H1 (cell line): ENCODE measurements around the gene OTUD1. TPM values are rescaled to one million over a fixed set of nuclear protein-coding genes. Genes with fewer than 3 reads are reported as not detected.

Experiments used
- CTCF ChIA-PET: fragments of 300-600 bp; sonication (Branson Sonifier 250); formaldehyde crosslinking; loops from one replicate; lab custom pipeline; 2021; ENCODE audit not compliant: partially characterized antibody; lab: Charles Lee
- POLR2A ChIA-PET: fragments of 300-600 bp; sonication (Branson Sonifier 250); formaldehyde crosslinking; loops from one replicate; lab custom pipeline; 2021; ENCODE audit warnings: inconsistent platforms; ENCODE audit not compliant: partially characterized antibody; lab: Charles Lee
- DNase-seq, 2 experiments: peaks; one replicate each; pipeline versions ENCODE4 v3.0.0 to v3.0.0-alpha.2; 2010 to 2022; ENCODE audit warnings: low spot score in 2 of 2, low read depth in 1 of 2, mixed read lengths in 1 of 2
- FAIRE-seq: peaks from 2 replicates; lab custom pipeline; 2011; peaks lifted over from hg19 to GRCh38; lab: Jason Lieb, UNC
- H2AFZ ChIP-seq: 2 replicates; pipeline ENCODE4 v1.8.1; 2012; ENCODE audit warnings: low read length, inconsistent platforms
- H2AK5ac ChIP-seq: 2 replicates; pipeline ENCODE4 v1.6.1; 2013; ENCODE audit warnings: low read depth, low read length
- H2BK120ac ChIP-seq: replicated peaks from 2 replicates; pipeline ENCODE3; 2013; ENCODE audit warnings: low read depth, low read length, inconsistent platforms
- H2BK12ac ChIP-seq: 2 replicates; pipeline ENCODE4 v1.6.1; 2013; ENCODE audit warnings: low read depth, low read length
- H2BK15ac ChIP-seq: 2 replicates; pipeline ENCODE4 v1.6.1; 2013; ENCODE audit warnings: low read length
- H2BK20ac ChIP-seq: 2 replicates; pipeline ENCODE4 v1.6.1; 2013; ENCODE audit warnings: low read length
- H2BK5ac ChIP-seq: 2 replicates; pipeline ENCODE4 v1.6.1; 2013; ENCODE audit warnings: low read depth, low read length
- H3K14ac ChIP-seq: 2 replicates; pipeline ENCODE4 v1.6.1; 2013; ENCODE audit warnings: inconsistent platforms; ENCODE audit not compliant: insufficient read length
- H3K18ac ChIP-seq: 2 replicates; pipeline ENCODE4 v1.6.1; 2013; ENCODE audit warnings: low read length; ENCODE audit errors: extremely low read depth
- H3K23ac ChIP-seq: 2 replicates; pipeline ENCODE4 v1.6.1; 2013; ENCODE audit warnings: inconsistent platforms; ENCODE audit not compliant: insufficient read length
- H3K23me2 ChIP-seq: 2 replicates; pipeline ENCODE4 v1.6.1; 2013; ENCODE audit warnings: low read depth, low read length
- H3K27ac ChIP-seq: 2 replicates; pipeline ENCODE4 v1.6.1; 2011; ENCODE audit warnings: low read depth, low read length, inconsistent platforms
- H3K27me3 ChIP-seq, 4 experiments: replicated peaks in 1 of 4; 1 replicate in 1 of 4; 2 replicates in 3 of 4; pipeline versions ENCODE4 v1.6.1 to v1.8.1; 2011 to 2013; ENCODE audit warnings: low read length in 3 of 4, mild to moderate bottlenecking in 3 of 4, inconsistent platforms in 2 of 4, mixed read lengths in 2 of 4, moderate library complexity in 1 of 4; ENCODE audit not compliant: control insufficient read depth in 3 of 4, insufficient read depth in 3 of 4; ENCODE audit errors: extremely low read depth in 1 of 4
- H3K36me3 ChIP-seq, 4 experiments: 2 replicates each; pipeline versions ENCODE4 v1.6.1 to v1.8.1; 2011 to 2013; ENCODE audit warnings: mild to moderate bottlenecking in 4 of 4, low read length in 3 of 4, moderate library complexity in 2 of 4, control low read depth in 1 of 4, inconsistent platforms in 1 of 4; ENCODE audit not compliant: insufficient read depth in 4 of 4, control insufficient read depth in 2 of 4
- H3K4ac ChIP-seq: replicated peaks from 2 replicates; pipeline ENCODE3; 2013; ENCODE audit warnings: low read length, low read depth, mixed read lengths, inconsistent platforms; ENCODE audit not compliant: insufficient read length
- H3K4me1 ChIP-seq, 4 experiments: replicated peaks in 1 of 4; 1 replicate in 1 of 4; 2 replicates in 3 of 4; pipeline versions ENCODE4 v1.6.1 to v1.8.1; 2011 to 2013; ENCODE audit warnings: low read length in 3 of 4, inconsistent platforms in 2 of 4, mixed read lengths in 1 of 4; ENCODE audit not compliant: insufficient read depth in 4 of 4, control insufficient read depth in 3 of 4
- H3K4me2 ChIP-seq, 2 experiments: 2 replicates each; pipeline versions ENCODE4 v1.6.1 to v1.8.1; 2011 to 2013; ENCODE audit warnings: low read depth in 2 of 2, low read length in 2 of 2, control low read depth in 1 of 2, inconsistent platforms in 1 of 2, mild to moderate bottlenecking in 1 of 2; ENCODE audit not compliant: insufficient read depth in 1 of 2
- H3K4me3 ChIP-seq, 4 experiments: fragments of 200-600, 300-600 bp in 1 of 4; sonication (generic), shearing (Covaris generic), sonication (Bioruptor Twin) in 1 of 4; 2 replicates each; pipeline versions ENCODE4 v1.5.1 to v1.8.1; 2011 to 2016; ENCODE audit warnings: low read length in 4 of 4, low read depth in 3 of 4, control low read depth in 2 of 4, inconsistent platforms in 2 of 4, mild to moderate bottlenecking in 2 of 4, mixed read lengths in 1 of 4, moderate library complexity in 1 of 4; ENCODE audit not compliant: insufficient read depth in 2 of 4; ENCODE audit errors: extremely low read depth in 1 of 4
- H3K56ac ChIP-seq: replicated peaks from 2 replicates; pipeline ENCODE3; 2013; ENCODE audit warnings: low read depth, mild to moderate bottlenecking, mixed read lengths, low read length, inconsistent platforms; ENCODE audit not compliant: insufficient read length
- H3K79me1 ChIP-seq: 2 replicates; pipeline ENCODE4 v1.6.1; 2013; ENCODE audit warnings: low read depth, low read length, control low read depth
- H3K79me2 ChIP-seq, 2 experiments: 2 replicates each; pipeline versions ENCODE4 v1.6.1 to v1.8.1; 2012 to 2013; ENCODE audit warnings: low read length in 2 of 2, mild to moderate bottlenecking in 2 of 2, inconsistent platforms in 1 of 2; ENCODE audit not compliant: insufficient read depth in 2 of 2, control insufficient read depth in 1 of 2
- H3K9ac ChIP-seq, 4 experiments: replicated peaks in 1 of 4; 1 replicate in 1 of 4; 2 replicates in 3 of 4; pipeline versions ENCODE4 v1.6.1 to v1.8.1; 2011 to 2013; ENCODE audit warnings: low read depth in 3 of 4, low read length in 3 of 4, control low read depth in 2 of 4, mild to moderate bottlenecking in 2 of 4, moderate library complexity in 2 of 4, inconsistent platforms in 1 of 4; ENCODE audit errors: extremely low read depth in 1 of 4
- H3K9me3 ChIP-seq, 2 experiments: 2 replicates each; pipeline versions ENCODE4 v1.6.1 to v1.8.1; 2012 to 2013; ENCODE audit warnings: mild to moderate bottlenecking in 2 of 2, moderate library complexity in 2 of 2, control low read depth in 1 of 2, inconsistent platforms in 1 of 2, low read depth in 1 of 2, low read length in 1 of 2, mixed read lengths in 1 of 2; ENCODE audit not compliant: insufficient read depth in 2 of 2
- H4K20me1 ChIP-seq, 2 experiments: replicated peaks in 1 of 2; 2 replicates each; pipeline versions ENCODE3 to v1.8.1; 2011 to 2013; ENCODE audit warnings: inconsistent platforms in 2 of 2, low read length in 2 of 2, mild to moderate bottlenecking in 1 of 2; ENCODE audit not compliant: insufficient read depth in 2 of 2, control insufficient read depth in 1 of 2
- H4K5ac ChIP-seq: 2 replicates; pipeline ENCODE4 v1.6.1; 2013; ENCODE audit warnings: low read length, low read depth, mixed read lengths, inconsistent platforms; ENCODE audit not compliant: insufficient read length
- H4K8ac ChIP-seq: 2 replicates; pipeline ENCODE4 v1.8.0; 2013; ENCODE audit warnings: mild to moderate bottlenecking, moderate library complexity, low read length, inconsistent platforms; ENCODE audit not compliant: insufficient read depth; ENCODE audit errors: extremely low read depth
- H4K91ac ChIP-seq: replicated peaks from 2 replicates; pipeline ENCODE3; 2013; ENCODE audit warnings: low read length, mixed read lengths, inconsistent platforms; ENCODE audit not compliant: insufficient read length
- POLR2A ChIP-seq, 2 experiments: IDR thresholded peaks; 1 replicate in 1 of 2; 2 replicates in 1 of 2; pipeline ENCODE4 v1.6.1; 2011; ENCODE audit warnings: low read depth in 2 of 2, low read length in 2 of 2, mild to moderate bottlenecking in 2 of 2; ENCODE audit errors: control extremely low read depth in 1 of 2
- WGBS, 2 experiments: shearing (Covaris generic) in 1 of 2; methylation state at CpG; one replicate each; pipeline versions ENCODE4 v1.1.6 to v1.1.7; 2013 to 2015; ENCODE audit warnings: low lambda C conversion rate in 2 of 2, mixed read lengths in 2 of 2, inconsistent platforms in 1 of 2, low coverage in 1 of 2, missing lambda C conversion rate in 1 of 2; ENCODE audit not compliant: insufficient replicate concordance in 2 of 2, insufficient coverage in 1 of 2, insufficient read length in 1 of 2; ENCODE audit errors: extremely low coverage in 1 of 2, missing lambda C conversion rate in 1 of 2; 5-methylcytosine and 5-hydroxymethylcytosine counted together
- polyA plus RNA-seq, 7 experiments: library from polyadenylated mRNA; depleted of rRNA in 3 of 7; stranded (reverse) in 5 of 7; unstranded in 2 of 7; fragments of >200 nt in 5 of 7; fragments of 200-250 nt in 2 of 7; gene quantifications; 1 replicate in 5 of 7; 2 replicates in 1 of 7; 4 replicates in 1 of 7; pipeline versions ENCODE4 v1.2.1 to v1.2.3, GENCODE V29; 2011 to 2013; ENCODE audit warnings: missing spikeins in 2 of 7, mixed read lengths in 2 of 7
- total RNA-seq: library from RNA; stranded (reverse); fragmentation: NEBNext Ultra II Directional; extraction: Animal tissue kit (Norgen Biotek cat#: 25700); gene quantifications from 2 replicates; pipeline ENCODE4 v1.2.1, GENCODE V29; 2021
- TF ChIP-seq, protein P1 (sequence below): IDR thresholded peaks from 2 replicates; pipeline ENCODE4 v1.6.1; 2012; ENCODE audit warnings: inconsistent platforms

OTUD1 gene
- total and polyA plus RNA-seq, 2 of the 8 experiments (the other 6 are each of a cell fraction or from before 2014, with no cell fraction given), result 1.3 to 7.1 TPM

DNA sequence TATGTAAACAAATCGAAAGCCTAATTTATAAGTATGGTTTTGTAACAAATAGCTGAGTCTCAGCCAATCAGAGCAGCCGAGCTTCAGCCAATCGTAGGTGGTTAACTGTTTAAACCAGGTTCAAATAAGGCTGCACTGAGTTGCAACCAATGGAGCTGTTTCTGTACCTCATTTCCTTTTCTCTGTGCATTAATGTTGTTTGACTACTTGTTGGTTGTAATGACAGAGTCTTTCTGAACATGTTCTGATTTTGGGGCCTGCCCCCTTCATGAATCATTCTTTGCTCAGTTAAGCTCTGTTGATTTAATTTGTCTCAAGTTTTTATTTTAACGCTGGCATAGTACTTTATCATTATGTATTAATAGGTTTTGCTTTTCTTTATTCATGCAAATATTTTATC, 14.6 kb downstream of the OTUD1 start:
- WGBS, 2 experiments, result 93% methylated on average over 4 of the region's 4 CpGs; no CpG with 5 or more reads in 1 of the 2 experiments
- H3K4me2 ChIP-seq, result no peak overlapping the region
- no peaks in the 10 kb centered on the region for H3K27me3 ChIP-seq
- ChIA-PET CTCF (no interaction called here), POLR2A (interaction anchor here (0.7 kb wide), 1 partner anchor 10 kb away, joined by 3 read pairs; no protein-coding TSS in a partner anchor)
- H3K4me1 ChIP-seq, result peaks cover 0 to 8% (median 2%) of the 10 kb centered on the region in 4 experiments; a peak in 3 of 7 replicates
- H3K9ac ChIP-seq, result no peak overlapping the region
- no peak overlapping the region for H2AK5ac ChIP-seq
- no peak overlapping the region for H2BK15ac ChIP-seq
- H3K27ac ChIP-seq, result no peak overlapping the region
- FAIRE-seq (no peak), DNase-seq (no peak)
- H4K91ac ChIP-seq, result no peak overlapping the region
- H3K56ac ChIP-seq, result no peak overlapping the region
- H3K4ac ChIP-seq, result no peak overlapping the region
- H3K9me3 ChIP-seq, result no peaks in the 10 kb centered on the region
- no peaks in the 10 kb centered on the region for H3K23me2 ChIP-seq
- no peaks in the 10 kb centered on the region for H3K36me3 ChIP-seq
- H2BK12ac ChIP-seq, result no peak overlapping the region
- H2BK120ac ChIP-seq, result no peak overlapping the region
- H3K79me2 ChIP-seq, result no peaks in the 10 kb centered on the region
- no peaks in the 10 kb centered on the region for H4K20me1 ChIP-seq
- H3K4me3 ChIP-seq, result no peak overlapping the region
- no peak overlapping the region for H2AFZ ChIP-seq
- H3K79me1 ChIP-seq, result no peaks in the 10 kb centered on the region
- H4K5ac ChIP-seq, result no peak overlapping the region
- H3K23ac ChIP-seq, result no peak overlapping the region
- H3K18ac ChIP-seq, result no peak overlapping the region
- no peak overlapping the region for H2BK20ac ChIP-seq
- no peak overlapping the region for H3K14ac ChIP-seq
- H4K8ac ChIP-seq, result no peak overlapping the region
- TF ChIP-seq POLR2A (IDR thresholded peaks at IDR 0.05; ENCODE audit: control extremely low read depth in 1 of 2, low read depth in 2 of 2, low read length in 2 of 2), result no peak
- TF ChIP-seq, protein P1, sequence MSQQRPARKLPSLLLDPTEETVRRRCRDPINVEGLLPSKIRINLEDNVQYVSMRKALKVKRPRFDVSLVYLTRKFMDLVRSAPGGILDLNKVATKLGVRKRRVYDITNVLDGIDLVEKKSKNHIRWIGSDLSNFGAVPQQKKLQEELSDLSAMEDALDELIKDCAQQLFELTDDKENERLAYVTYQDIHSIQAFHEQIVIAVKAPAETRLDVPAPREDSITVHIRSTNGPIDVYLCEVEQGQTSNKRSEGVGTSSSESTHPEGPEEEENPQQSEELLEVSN, result no peak
- TF ChIP-seq, all 59 proteins: peak for 0
- H2BK5ac ChIP-seq, result no peak overlapping the region
